PFSK-1 (cell line): ENCODE data around the gene SESN1.

Experiments used
- FOXP2 ChIP-seq: optimal IDR thresholded peaks from 2 replicates; pipeline ENCODE3; 2011; ENCODE audit warnings: borderline replicate concordance, control low read depth, inconsistent platforms; ENCODE audit not compliant: insufficient read depth; ENCODE audit errors: extremely low read length, extremely low read depth
- POLR2AphosphoS5 ChIP-seq: IDR thresholded peaks from 2 replicates; pipeline ENCODE4 v1.6.1; 2012; ENCODE audit warnings: low read depth, mild to moderate bottlenecking, control low read depth, low read length, moderate library complexity
- SIN3A ChIP-seq: IDR thresholded peaks from 2 replicates; pipeline ENCODE4 v1.6.1; 2012; ENCODE audit warnings: mild to moderate bottlenecking, low read length, moderate library complexity, borderline replicate concordance; ENCODE audit not compliant: insufficient read depth
- TAF1 ChIP-seq: IDR thresholded peaks from 2 replicates; pipeline ENCODE4 v1.6.1; 2012; ENCODE audit warnings: low read length, control low read depth, borderline replicate concordance; ENCODE audit not compliant: insufficient read depth
- TF ChIP-seq, protein P1 (sequence below), 2 experiments: IDR thresholded peaks; 2 replicates each; pipeline versions ENCODE4 v1.6.1 to v1.8.0; 2011 to 2012; ENCODE audit warnings: low read depth in 2 of 2, low read length in 2 of 2, control low read depth in 1 of 2, inconsistent platforms in 1 of 2, mild to moderate bottlenecking in 1 of 2, moderate library complexity in 1 of 2; ENCODE audit not compliant: insufficient read depth in 1 of 2

Gene SESN1

DNA sequence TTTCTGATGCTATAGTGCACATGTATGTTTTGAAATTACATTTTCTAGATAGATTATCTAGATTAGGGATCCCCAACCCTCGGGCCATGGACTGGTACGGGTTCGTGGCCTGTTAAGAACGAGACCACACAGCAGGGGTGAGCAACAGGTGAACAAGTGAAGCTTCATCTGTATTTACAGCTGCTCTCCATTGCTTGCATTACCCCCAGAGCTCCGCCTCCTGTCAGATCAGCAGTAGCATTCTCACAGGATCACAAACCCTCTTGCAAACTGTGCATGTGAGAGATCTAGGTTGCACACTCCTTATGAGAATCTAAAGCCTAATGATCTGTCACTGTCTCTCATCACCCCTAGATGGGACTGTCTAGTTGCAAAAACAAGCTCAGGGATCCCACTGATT, 11.0 kb upstream of the SESN1 start:
- no peak for TF ChIP-seq POLR2AphosphoS5

DNA sequence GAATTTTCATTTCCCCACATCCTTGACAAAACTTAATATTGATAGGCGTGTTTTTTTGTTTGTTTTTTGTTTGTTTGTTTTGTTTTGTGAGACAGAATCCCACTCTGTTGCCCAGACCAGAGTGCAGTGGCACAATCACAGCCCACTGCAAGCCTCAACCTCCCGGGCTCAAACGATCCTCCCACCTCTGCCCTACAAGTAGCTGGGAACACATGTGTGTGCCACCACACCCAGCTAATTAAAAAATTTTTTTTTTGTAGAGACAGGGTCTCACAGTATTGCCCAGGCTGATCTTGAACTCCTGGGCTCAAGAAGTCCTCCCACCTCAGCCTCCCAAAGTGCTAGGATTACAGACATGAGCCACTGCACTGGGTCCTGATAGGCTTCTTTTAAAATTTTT, 9.9 kb upstream of the SESN1 start:
- TF ChIP-seq, protein P1, sequence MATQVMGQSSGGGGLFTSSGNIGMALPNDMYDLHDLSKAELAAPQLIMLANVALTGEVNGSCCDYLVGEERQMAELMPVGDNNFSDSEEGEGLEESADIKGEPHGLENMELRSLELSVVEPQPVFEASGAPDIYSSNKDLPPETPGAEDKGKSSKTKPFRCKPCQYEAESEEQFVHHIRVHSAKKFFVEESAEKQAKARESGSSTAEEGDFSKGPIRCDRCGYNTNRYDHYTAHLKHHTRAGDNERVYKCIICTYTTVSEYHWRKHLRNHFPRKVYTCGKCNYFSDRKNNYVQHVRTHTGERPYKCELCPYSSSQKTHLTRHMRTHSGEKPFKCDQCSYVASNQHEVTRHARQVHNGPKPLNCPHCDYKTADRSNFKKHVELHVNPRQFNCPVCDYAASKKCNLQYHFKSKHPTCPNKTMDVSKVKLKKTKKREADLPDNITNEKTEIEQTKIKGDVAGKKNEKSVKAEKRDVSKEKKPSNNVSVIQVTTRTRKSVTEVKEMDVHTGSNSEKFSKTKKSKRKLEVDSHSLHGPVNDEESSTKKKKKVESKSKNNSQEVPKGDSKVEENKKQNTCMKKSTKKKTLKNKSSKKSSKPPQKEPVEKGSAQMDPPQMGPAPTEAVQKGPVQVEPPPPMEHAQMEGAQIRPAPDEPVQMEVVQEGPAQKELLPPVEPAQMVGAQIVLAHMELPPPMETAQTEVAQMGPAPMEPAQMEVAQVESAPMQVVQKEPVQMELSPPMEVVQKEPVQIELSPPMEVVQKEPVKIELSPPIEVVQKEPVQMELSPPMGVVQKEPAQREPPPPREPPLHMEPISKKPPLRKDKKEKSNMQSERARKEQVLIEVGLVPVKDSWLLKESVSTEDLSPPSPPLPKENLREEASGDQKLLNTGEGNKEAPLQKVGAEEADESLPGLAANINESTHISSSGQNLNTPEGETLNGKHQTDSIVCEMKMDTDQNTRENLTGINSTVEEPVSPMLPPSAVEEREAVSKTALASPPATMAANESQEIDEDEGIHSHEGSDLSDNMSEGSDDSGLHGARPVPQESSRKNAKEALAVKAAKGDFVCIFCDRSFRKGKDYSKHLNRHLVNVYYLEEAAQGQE (IDR thresholded peaks at IDR 0.05; ENCODE audit: insufficient read depth in 1 of 2, low read depth in 2 of 2, low read length in 2 of 2) = no peak
- TF ChIP-seq FOXP2 = no peak
- no peak for TF ChIP-seq SIN3A
- no peak for TF ChIP-seq POLR2AphosphoS5

DNA sequence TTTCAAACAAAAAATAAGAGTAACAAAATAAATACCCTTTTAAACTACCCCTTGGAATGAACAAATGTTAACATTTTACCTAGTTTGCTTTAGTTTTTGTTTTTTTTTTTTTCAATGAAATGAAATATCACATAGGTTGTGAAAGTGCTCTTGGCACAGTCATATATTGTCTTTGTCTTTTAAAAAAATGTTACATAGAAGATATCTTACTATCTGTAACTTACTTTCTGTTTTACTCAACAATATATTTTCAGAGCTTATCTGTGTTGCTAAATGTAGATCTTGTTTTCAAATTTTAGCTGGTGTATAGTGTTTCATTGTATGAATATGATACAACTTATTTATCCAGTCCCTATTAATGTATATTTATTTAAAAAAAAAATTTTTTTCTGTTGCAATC, 9.3 kb upstream of the SESN1 start:
- TF ChIP-seq FOXP2 (no peak), POLR2AphosphoS5 (no peak), SIN3A (no peak), TAF1 (no peak)
- TF ChIP-seq, protein P1 (IDR thresholded peaks at IDR 0.05; ENCODE audit: insufficient read depth in 1 of 2, low read depth in 2 of 2, low read length in 2 of 2) = no peak

GRCh38 chr6:109102762-109103161, 8.1 kb upstream of the SESN1 start:
- TF ChIP-seq TAF1 = no peak
- TF ChIP-seq SIN3A = no peak
- TF ChIP-seq FOXP2 = no peak
- TF ChIP-seq, protein P1 (IDR thresholded peaks at IDR 0.05; ENCODE audit: insufficient read depth in 1 of 2, low read depth in 2 of 2, low read length in 2 of 2) = no peak
- no peak for TF ChIP-seq POLR2AphosphoS5

- TF ChIP-seq TAF1 (no peak), FOXP2 (no peak), POLR2AphosphoS5 (no peak), SIN3A (no peak)
- TF ChIP-seq, protein P1 (IDR thresholded peaks at IDR 0.05; ENCODE audit: insufficient read depth in 1 of 2, low read depth in 2 of 2, low read length in 2 of 2) = no peak
Observed at GRCh38 chr6:109097661-109098060, 3.0 kb upstream of the SESN1 start.
